OCI-LY3 (cell line): ENCODE measurements around the gene NEURL1.

Experiments used
- CTCF ChIP-seq: fragments of 200-600, 300-600 bp; sonication (generic); IDR thresholded peaks from 2 replicates; pipeline ENCODE4 v1.5.1; 2014; ENCODE audit warnings: antibody characterized with exemption, low read length, low read depth
- EZH2phosphoT487 ChIP-seq: fragments of 200-600 bp; shearing (Covaris generic); IDR thresholded peaks from 2 replicates; pipeline ENCODE4 v1.6.1; 2018; ENCODE audit warnings: antibody characterized with exemption, mixed run types, low read depth

GRCh38 chr10:103637011-103637410 is 143.5 kb downstream of the NEURL1 start:
- TF ChIP-seq CTCF, result no peak
- no peak for TF ChIP-seq EZH2phosphoT487
